Heart left ventricle (tissue), 16 donors: ENCODE measurements around the gene MPZ. TPM values are rescaled to one million over a fixed set of nuclear protein-coding genes. Genes with fewer than 3 reads are reported as not detected.
A peak's percentile ranks its signal among the peaks of the same experiment; 100 is the strongest.

Experiments used
- ATAC-seq, 4 donors: fragments of 200-7000 bp; cut with Tn5 transposase; one replicate each; pipeline ENCODE4 v1.9.1; 2020 to 2022; ENCODE audit warnings: moderate library complexity in 4 of 4, mild to moderate bottlenecking in 3 of 4, moderate number of reproducible peaks in 1 of 4
- DNase-seq, 5 donors: peaks; one replicate each; pipeline ENCODE4 v3.0.0-alpha.2; 2020
- H3K27ac ChIP-seq, 12 donors: fragments of 200-600 bp; sonication (generic) in 4 of 12; one replicate each; pipeline versions ENCODE4 v1.5.0 to v1.8.0; 2016 to 2022; ENCODE audit warnings: mild to moderate bottlenecking in 2 of 12
- H3K27me3 ChIP-seq, 9 donors: fragments of 200-600 bp; sonication (generic) in 2 of 9; one replicate each; pipeline versions ENCODE4 v1.5.1 to v1.8.0; 2016 to 2022; ENCODE audit warnings: mild to moderate bottlenecking in 3 of 9
- H3K36me3 ChIP-seq, 9 donors: fragments of 200-600 bp; sonication (generic) in 2 of 9; one replicate each; pipeline versions ENCODE4 v1.5.0 to v1.8.0; 2018 to 2022; ENCODE audit warnings: mild to moderate bottlenecking in 2 of 9
- H3K4me1 ChIP-seq, 12 donors: fragments of 200-600 bp; sonication (generic) in 4 of 12; one replicate each; pipeline versions ENCODE4 v1.5.0 to v1.8.0; 2016 to 2022; ENCODE audit warnings: mild to moderate bottlenecking in 3 of 12
- H3K4me3 ChIP-seq, 12 donors: fragments of 200-600 bp; sonication (generic) in 4 of 12; one replicate each; pipeline versions ENCODE4 v1.5.0 to v1.8.0; 2017 to 2022; ENCODE audit warnings: mild to moderate bottlenecking in 9 of 12, moderate library complexity in 4 of 12
- H3K9me3 ChIP-seq, 12 donors: fragments of 200-600 bp; sonication (generic) in 4 of 12; one replicate each; pipeline versions ENCODE4 v1.5.0 to v1.8.0; 2016 to 2022; ENCODE audit warnings: mild to moderate bottlenecking in 1 of 12
- CTCF ChIP-seq, 12 donors: fragments of 200-600 bp; sonication (generic) in 4 of 12; IDR thresholded peaks; one replicate each; pipeline versions ENCODE4 v1.5.0 to v1.8.0; 2018 to 2022; ENCODE audit warnings: antibody characterized with exemption in 12 of 12, mild to moderate bottlenecking in 5 of 12
- POLR2A ChIP-seq, 2 donors: fragments of 450-650 bp; IDR thresholded peaks; one replicate each; pipeline ENCODE4 v1.6.1; 2017; ENCODE audit warnings: antibody characterized with exemption in 2 of 2, mild to moderate bottlenecking in 2 of 2, moderate library complexity in 2 of 2
- WGBS, 4 donors: extraction: QIAGEN DNeasy Blood & Tissue Kit in 2 of 4; methylation state at CpG; one replicate each; pipeline versions ENCODE4 v1.1.5 to v1.1.7; 2013 to 2018; 5-methylcytosine and 5-hydroxymethylcytosine counted together
- intact Hi-C, 10 donors: fragments of 100-400 bp; cut with DNase I; formaldehyde crosslinking; loops; one replicate each; pipeline versions ENCODE4 v1.11.1 to v1.14.2; 2022
- long read RNA-seq, 3 donors: library from polyadenylated mRNA; unstranded; transcript quantifications; one replicate each; pipeline ENCODE4 v2.0.0, GENCODE V29; 2020 to 2021
- polyA plus RNA-seq, 2 donors: library from polyadenylated mRNA; stranded (reverse); fragments of 200-250 nt; gene quantifications; one replicate each; pipeline ENCODE4 v1.2.3, GENCODE V29; 2013
- total RNA-seq, 9 donors: library from RNA; depleted of rRNA in 2 of 9; stranded (reverse); fragments of >200 nt in 2 of 9; fragmentation: NEBNext Ultra II Directional in 3 of 9; extraction: Animal tissue kit (Norgen Biotek cat#: 25700) in 3 of 9; gene quantifications; one replicate each; pipeline versions ENCODE4 v1.1.0 to v1.2.4, GENCODE V29; 2016 to 2023
- donor health status: ischemic (EF 13 %, LVEDD 7.1; RV severe dilation, severe dysfunction).
- donor health status: healthy with polysubstance abuse.
- donor health status: DM: no; HTN: yes; CAD: no.
- donor health status: DM: no; HTN: no; CAD: no.
- donor health status: ischemic (EF 25% LVEDD 6.9; RV normal size, moderate dysfunction).
- donor health status: ischemic (EF 25% LVEDD 5.7; RV mildly dilated, moderate dysfunction).
- donor health status: healthy.
- donor health status: DM: yes; HTN: yes; CAD: no.
- donor health status: ischemic (EF 35%, LVEDD 5.7; RV mildly dilated, moderate dysfunction).
- donor health status: nonischemic (EF 11% LVEDD 7.7; RV severe dilation, severe dysfunction).
- donor health status: DM: yes; HTN: yes; CAD: no.
- donor health status: PGD.
- donor health status: ischemic (EF 29% LVEDD 5.4; RV normal size, mild dysfunction).
- donor health status: nonischemic (EF 23%, LVEDD 6.1; RV moderate dilation, normal function).

Gene MPZ
- 1 to 10 TPM in 8 of 9 donors, under 1 TPM in 1; 0.90 to 5.6 (median 2.7) TPM for total RNA-seq
- 1 to 10 TPM; 1.2 to 2.1 TPM for polyA plus RNA-seq
- long read RNA-seq, donor 1 = 0 reads
- long read RNA-seq, donor 2 = 0 reads
- long read RNA-seq, donor 3, partial matches to known transcripts = 0 of 1 reads
- long read RNA-seq, donor 3, other reads (novel, unspliced or antisense) = 1 of 1 reads

DNA sequence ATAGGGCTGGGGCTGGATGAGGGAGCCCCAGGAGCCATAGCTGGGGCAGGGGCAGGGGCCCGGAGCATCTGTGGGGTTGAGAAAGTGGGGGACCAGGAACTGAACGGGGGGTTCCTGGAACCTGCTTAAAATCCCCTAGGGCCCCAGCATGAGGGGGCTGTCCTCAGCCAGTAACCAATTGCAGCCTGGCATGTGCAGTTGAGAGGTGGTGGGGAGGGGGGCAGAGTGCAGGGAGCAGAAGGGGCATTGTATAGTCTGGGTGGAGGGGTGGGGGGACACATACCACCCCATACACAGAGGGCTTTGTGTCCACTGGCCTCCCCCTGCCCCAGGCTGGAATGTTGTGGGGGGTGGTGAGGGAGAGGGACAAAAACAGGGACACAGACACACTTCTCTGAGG lies at the start of gene MPZ:
TSS of gene MPZ (minus strand) at position 101 of the 400 bp plus-strand sequence. CDS start at position 38, 63 bp downstream.
- H3K4me3 ChIP-seq = peak within 1 kb of the TSS in 1 of 12 donors; percentile 2
- DNase-seq (no peak), ATAC-seq (no peak)
- H3K9me3 ChIP-seq = no peaks in the 10 kb centered on the region
- H3K27ac ChIP-seq = peak within 1 kb of the TSS in 4 of 12 donors; percentile 13 to 56 (median 28)
- WGBS, 4 donors = 20 to 66% (median 45%) methylated on average over 1 to 2 of the region's 2 CpGs
- intact Hi-C loops = loop anchor here in 5 of 10 donors (5.0 to 10.0 kb wide), 5 partner anchors 55 to 85 kb away; partner anchors contain the start of genes TOMM40L (in 4 of the 5), APOA2 (in 1 of the 5) and CFAP126 (in 1 of the 5)
- peaks cover 0 to 34% (median 13%) of the 10 kb centered on the region in 12 donors for H3K4me1 ChIP-seq
- no peaks in the 10 kb centered on the region for H3K36me3 ChIP-seq
- H3K27me3 ChIP-seq = no peaks in the 10 kb centered on the region
- no peak for TF ChIP-seq POLR2A (IDR thresholded peaks at IDR 0.05)
- no peak for TF ChIP-seq CTCF (IDR thresholded peaks at IDR 0.05)

- Histone ChIP-seq H3K36me3 (peaks cover 0 to 58% (median 36%) of the 10 kb centered on the region in 9 donors), H3K27ac (peak overlapping the region in 4 of 12 donors; percentile 8 to 90 (median 33)), H3K4me3 (no peak overlapping the region), H3K27me3 (no peaks in the 10 kb centered on the region), H3K4me1 (peaks cover 0 to 18% (median 6%) of the 10 kb centered on the region in 12 donors), H3K9me3 (no peaks in the 10 kb centered on the region)
- ATAC-seq = peak in 3 of 4 donors; percentile 49 to 82 (median 58)
- DNase-seq = no peak
- TF ChIP-seq POLR2A (IDR thresholded peaks at IDR 0.05) (no peak), CTCF (IDR thresholded peaks at IDR 0.05) (no peak)
- intact Hi-C loops = loop anchor here in 1 of 10 donors (5.0 kb wide), 1 partner anchor 62 kb away; no protein-coding TSS in a partner anchor
These were observed 49.5 kb upstream of the MPZ start for GRCh38 chr1:161359291-161359690.

GRCh38 chr1:161357073-161357472 lies 47.3 kb upstream of the MPZ start:
- intact Hi-C loops = loop anchor here in 1 of 10 donors (5.0 kb wide), 1 partner anchor 60 kb away; no protein-coding TSS in a partner anchor
- ATAC-seq (no peak), DNase-seq (no peak)
- Histone ChIP-seq H3K27ac (no peak overlapping the region), H3K27me3 (no peaks in the 10 kb centered on the region), H3K9me3 (no peaks in the 10 kb centered on the region), H3K4me3 (no peak overlapping the region), H3K4me1 (peaks cover 0 to 23% (median 6%) of the 10 kb centered on the region in 12 donors), H3K36me3 (peaks cover 0 to 52% (median 23%) of the 10 kb centered on the region in 9 donors)
- 91 to 97% (median 94%) methylated on average over 8 of the region's 8 CpGs for WGBS, 4 donors
- TF ChIP-seq POLR2A (IDR thresholded peaks at IDR 0.05) = no peak
- TF ChIP-seq CTCF (IDR thresholded peaks at IDR 0.05) = no peak

DNA sequence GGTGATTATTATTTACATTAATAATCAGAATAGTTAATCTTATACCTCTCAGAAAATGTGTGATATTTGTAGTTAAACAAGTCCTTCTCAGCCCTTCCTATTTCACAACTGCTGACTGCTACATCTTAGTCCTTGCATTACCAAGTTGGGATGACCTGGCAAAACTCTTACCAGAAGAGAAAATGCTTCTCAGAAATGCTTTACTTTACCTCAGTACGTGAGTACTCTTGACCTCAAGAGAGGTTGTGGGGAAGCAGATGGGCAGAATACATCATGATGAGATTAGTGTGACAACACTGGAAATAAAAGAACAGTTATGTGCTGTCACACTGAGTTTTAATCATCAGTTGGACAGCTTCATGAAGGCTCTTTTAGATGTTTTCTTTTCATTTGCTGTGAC lies 41.7 kb upstream of the MPZ start:
- H3K27ac ChIP-seq = peak overlapping the region in 1 of 12 donors; percentile 63
- intact Hi-C loops = no loop called here

More for the DNA sequence above, 41.7 kb upstream of the MPZ start:
- Histone ChIP-seq H3K4me1 (peaks cover 0 to 26% (median 0%) of the 10 kb centered on the region in 12 donors), H3K27me3 (no peaks in the 10 kb centered on the region), H3K4me3 (no peak overlapping the region), H3K36me3 (peaks cover 0 to 49% (median 23%) of the 10 kb centered on the region in 9 donors), H3K9me3 (no peaks in the 10 kb centered on the region)
- TF ChIP-seq CTCF (IDR thresholded peaks at IDR 0.05) (no peak), POLR2A (IDR thresholded peaks at IDR 0.05) (no peak)
- WGBS, 4 donors = 42 to 62% (median 48%) methylated on average over 1 of the region's 1 CpG
- ATAC-seq (peak in 1 of 4 donors; percentile 58), DNase-seq (no peak)
